NB4 (cell line): Measurements from ENCODE around the gene PDGFC.

ENCODE experiments used
- MAX ChIP-seq: IDR thresholded peaks from 2 replicates; pipeline ENCODE4 v1.6.1; 2011; ENCODE audit warnings: low read depth, low read length
- MYC ChIP-seq: IDR thresholded peaks from 2 replicates; pipeline ENCODE4 v1.6.1; 2011; ENCODE audit warnings: low read depth, low read length
- POLR2A ChIP-seq: IDR thresholded peaks from 2 replicates; pipeline ENCODE4 v1.6.1; 2011; ENCODE audit warnings: mild to moderate bottlenecking; ENCODE audit not compliant: insufficient read length; ENCODE audit errors: extremely low read depth
- TF ChIP-seq, protein P1 (sequence below): IDR thresholded peaks from one replicate; pipeline ENCODE4 v1.5.1; 2012; ENCODE audit warnings: low read depth, low read length

GRCh38 chr4:156962058-156962358 is 9.6 kb downstream of the PDGFC start:
- TF ChIP-seq, protein P1, sequence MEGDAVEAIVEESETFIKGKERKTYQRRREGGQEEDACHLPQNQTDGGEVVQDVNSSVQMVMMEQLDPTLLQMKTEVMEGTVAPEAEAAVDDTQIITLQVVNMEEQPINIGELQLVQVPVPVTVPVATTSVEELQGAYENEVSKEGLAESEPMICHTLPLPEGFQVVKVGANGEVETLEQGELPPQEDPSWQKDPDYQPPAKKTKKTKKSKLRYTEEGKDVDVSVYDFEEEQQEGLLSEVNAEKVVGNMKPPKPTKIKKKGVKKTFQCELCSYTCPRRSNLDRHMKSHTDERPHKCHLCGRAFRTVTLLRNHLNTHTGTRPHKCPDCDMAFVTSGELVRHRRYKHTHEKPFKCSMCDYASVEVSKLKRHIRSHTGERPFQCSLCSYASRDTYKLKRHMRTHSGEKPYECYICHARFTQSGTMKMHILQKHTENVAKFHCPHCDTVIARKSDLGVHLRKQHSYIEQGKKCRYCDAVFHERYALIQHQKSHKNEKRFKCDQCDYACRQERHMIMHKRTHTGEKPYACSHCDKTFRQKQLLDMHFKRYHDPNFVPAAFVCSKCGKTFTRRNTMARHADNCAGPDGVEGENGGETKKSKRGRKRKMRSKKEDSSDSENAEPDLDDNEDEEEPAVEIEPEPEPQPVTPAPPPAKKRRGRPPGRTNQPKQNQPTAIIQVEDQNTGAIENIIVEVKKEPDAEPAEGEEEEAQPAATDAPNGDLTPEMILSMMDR = no peak
- no peak for TF ChIP-seq POLR2A
- no peak for TF ChIP-seq MYC
- TF ChIP-seq MAX = no peak
